Muscle layer of duodenum (tissue), 2 donors: ENCODE results near the gene BRSK2.

Experiments
- H3K27ac ChIP-seq: one replicate; pipeline ENCODE4 v1.7.0; 2013; ENCODE audit warnings: mild to moderate bottlenecking, low read length
- H3K27me3 ChIP-seq: one replicate; pipeline ENCODE4 v1.7.0; 2013; ENCODE audit warnings: low read depth, mild to moderate bottlenecking, control low read depth, low read length
- H3K36me3 ChIP-seq, 2 donors: one replicate each; pipeline ENCODE4 v1.7.0; 2013; ENCODE audit warnings: low read length in 2 of 2, control low read depth in 1 of 2, mild to moderate bottlenecking in 1 of 2; ENCODE audit not compliant: insufficient read depth in 2 of 2, control insufficient read depth in 1 of 2
- H3K4me1 ChIP-seq, 2 donors: one replicate each; pipeline ENCODE4 v1.7.0; 2013; ENCODE audit warnings: low read length in 2 of 2, mild to moderate bottlenecking in 2 of 2, control low read depth in 1 of 2, moderate library complexity in 1 of 2; ENCODE audit not compliant: insufficient read depth in 2 of 2, control insufficient read depth in 1 of 2
- H3K4me3 ChIP-seq, 2 donors: one replicate each; pipeline ENCODE4 v1.7.0; 2013; ENCODE audit warnings: low read length in 2 of 2, low read depth in 1 of 2, mild to moderate bottlenecking in 1 of 2
- H3K9me3 ChIP-seq, 2 donors: one replicate each; pipeline ENCODE4 v1.7.0; 2013; ENCODE audit warnings: low read length in 2 of 2, control low read depth in 1 of 2, mild to moderate bottlenecking in 1 of 2; ENCODE audit not compliant: control insufficient read depth in 1 of 2
- donor health status: healthy.

BRSK2 gene

DNA sequence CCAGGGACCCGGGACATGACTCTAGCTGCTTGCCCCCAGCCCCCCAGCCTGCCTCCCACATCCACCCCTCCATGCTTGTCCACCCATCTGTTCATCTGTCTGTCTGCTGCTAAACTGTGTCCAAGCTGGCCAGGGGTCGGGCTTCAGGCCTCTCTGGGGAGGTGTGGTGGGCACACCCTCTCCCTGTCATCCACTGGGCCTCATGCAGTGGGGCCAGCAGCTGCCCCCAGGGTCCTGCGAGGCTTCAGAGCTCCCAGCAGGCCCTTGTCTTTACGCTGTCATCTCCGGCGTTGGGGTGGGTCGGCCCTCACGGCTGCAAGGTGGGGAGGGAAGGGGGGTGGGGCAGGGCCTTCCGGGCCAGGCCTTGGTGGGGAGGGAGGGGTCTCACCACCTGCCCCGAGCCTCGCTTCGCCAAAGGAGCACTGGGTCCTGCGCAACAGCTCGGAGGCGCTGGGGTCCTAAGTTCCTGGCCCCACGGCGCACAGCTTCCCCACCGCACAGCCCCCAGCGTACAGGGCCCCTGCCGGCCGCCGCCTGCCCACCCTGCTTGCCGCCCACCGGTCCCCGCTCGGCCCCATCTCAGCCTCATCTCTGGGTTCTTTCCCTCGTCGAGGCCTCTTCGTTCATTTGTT is 70.1 kb downstream of the BRSK2 start:
- H3K27me3 ChIP-seq = no peaks in the 10 kb centered on the region
- no peaks in the 10 kb centered on the region for H3K9me3 ChIP-seq
- peak overlapping the region; percentile 45 for H3K27ac ChIP-seq
- peaks cover 0 to 23% of the 10 kb centered on the region in 2 donors for H3K4me1 ChIP-seq
- peak overlapping the region in 1 of 2 donors; percentile 12 for H3K4me3 ChIP-seq
- H3K36me3 ChIP-seq = peaks cover 0 to 10% of the 10 kb centered on the region in 2 donors

DNA sequence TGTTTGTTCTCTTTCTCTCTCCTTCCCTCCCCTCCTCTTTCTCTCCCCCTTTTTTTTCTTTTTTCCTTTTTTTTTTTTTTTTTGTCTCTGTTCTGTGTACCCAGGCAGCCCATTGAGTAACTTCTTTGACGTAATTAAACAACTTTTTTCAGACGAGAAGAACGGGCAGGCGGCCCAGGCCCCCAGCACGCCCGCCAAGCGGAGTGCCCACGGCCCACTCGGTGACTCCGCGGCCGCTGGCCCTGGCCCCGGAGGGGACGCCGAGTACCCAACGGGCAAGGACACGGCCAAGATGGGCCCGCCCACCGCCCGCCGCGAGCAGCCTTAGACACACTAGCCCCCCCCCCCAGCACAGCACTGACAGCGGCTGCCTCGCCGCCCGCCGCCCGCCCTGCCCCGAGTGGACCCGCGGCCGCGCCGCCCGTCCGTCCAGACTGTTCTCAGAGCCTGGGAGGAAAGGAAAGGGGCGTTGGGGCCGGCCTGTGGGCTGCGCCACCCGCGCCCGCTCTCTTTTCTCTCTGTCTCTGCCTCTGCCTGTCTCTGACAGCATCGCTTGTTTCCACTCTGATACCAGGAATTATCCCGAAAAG is 70.8 kb downstream of the BRSK2 start:
- peak overlapping the region in 1 of 2 donors; percentile 42 for H3K4me3 ChIP-seq
- no peaks in the 10 kb centered on the region for H3K9me3 ChIP-seq
- H3K36me3 ChIP-seq = peaks cover 0 to 14% of the 10 kb centered on the region in 2 donors

DNA sequence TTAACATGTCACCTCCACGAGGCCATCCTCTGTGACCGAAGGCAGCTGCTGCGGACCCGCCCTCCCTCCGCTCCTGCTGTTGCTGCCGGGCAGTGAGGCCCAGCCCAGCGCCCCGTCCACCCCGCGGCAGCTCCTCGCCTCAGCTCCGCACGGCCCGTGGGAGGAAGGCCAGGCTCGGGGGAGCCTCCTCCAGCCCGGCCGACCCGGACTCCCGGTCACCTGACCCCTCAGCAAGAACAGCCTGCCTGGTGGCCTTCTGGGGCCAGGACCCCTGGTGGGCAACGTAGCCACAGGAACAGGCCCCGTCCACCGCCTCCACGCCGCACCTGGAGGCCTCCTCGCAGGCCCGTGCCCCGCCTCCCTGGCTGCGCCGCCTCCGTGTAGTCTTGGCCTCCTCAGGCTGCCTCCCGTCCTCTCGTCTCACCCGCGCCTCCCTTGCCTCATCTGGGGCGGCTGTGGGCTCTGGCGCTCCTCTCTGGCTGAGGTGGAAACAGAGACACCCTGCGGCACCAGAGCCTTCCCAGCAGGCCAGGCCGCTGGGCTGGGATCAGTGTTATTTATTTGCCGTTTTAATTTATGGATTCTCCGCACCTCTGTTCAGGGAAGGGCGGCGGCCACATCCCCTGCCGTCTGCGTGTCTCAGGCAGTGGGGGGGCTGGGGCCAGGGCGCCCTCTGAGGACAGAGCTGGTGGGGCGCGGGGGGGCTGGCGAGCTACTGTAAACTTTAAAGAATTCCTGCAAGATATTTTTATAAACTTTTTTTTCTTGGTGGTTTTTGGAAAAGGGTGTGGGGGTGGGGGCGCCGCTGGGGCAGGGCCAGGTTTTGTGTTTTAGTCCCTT is 71.5 kb downstream of the BRSK2 start:
- no peak overlapping the region for H3K27ac ChIP-seq
- H3K27me3 ChIP-seq = no peaks in the 10 kb centered on the region
- no peaks in the 10 kb centered on the region for H3K9me3 ChIP-seq
- H3K4me3 ChIP-seq = peak overlapping the region in 1 of 2 donors; percentile 42
- peaks cover 0 to 23% of the 10 kb centered on the region in 2 donors for H3K4me1 ChIP-seq
- peaks cover 0 to 15% of the 10 kb centered on the region in 2 donors for H3K36me3 ChIP-seq

More for the DNA sequence above, 70.8 kb downstream of the BRSK2 start:
- no peak overlapping the region for H3K27ac ChIP-seq
- no peaks in the 10 kb centered on the region for H3K27me3 ChIP-seq
- peaks cover 0 to 23% of the 10 kb centered on the region in 2 donors for H3K4me1 ChIP-seq

DNA sequence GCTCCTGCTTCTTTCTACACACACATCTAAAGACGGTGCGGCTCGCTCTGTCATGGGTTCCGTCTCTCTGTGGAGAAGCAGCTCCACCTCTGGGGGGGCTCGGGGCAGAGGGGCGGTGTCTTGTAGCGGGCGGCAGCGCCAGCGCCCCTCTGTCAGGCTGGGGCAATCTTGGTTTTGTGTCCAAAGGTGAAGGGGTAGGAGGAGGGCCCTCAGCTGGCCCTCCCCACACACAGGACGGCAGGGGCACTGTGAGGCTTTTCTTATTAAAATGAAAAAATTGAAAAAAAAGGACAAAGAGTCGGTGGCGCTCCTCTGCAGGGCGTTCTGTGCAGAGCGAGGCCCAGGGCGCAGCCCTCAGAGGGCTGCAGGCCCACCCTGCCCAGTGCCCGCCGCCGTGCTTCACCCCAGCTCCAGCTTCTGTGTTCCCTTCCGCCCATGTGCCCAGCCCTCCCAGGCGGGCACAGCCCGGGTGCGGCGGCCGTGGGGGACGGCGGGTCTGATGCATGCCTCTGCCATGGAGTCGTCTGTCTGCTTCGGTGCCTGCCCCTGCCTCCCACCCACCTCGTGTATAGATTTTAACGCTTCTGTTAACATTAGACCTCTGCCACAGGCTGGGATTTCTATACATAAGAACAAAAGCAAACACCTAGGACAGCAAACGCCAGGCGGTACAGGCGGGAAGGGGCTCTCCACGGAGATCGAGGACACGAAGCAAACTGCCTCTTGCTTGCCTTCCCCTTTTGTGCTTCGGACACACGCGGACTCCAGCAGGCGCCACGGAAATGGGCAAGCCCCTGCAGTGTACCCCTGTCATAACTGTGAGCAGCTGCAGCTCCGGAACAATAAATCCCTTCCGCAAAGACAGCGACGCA is 72.3 kb downstream of the BRSK2 start:
- H3K4me3 ChIP-seq = no peak overlapping the region
- no peaks in the 10 kb centered on the region for H3K27me3 ChIP-seq
- H3K9me3 ChIP-seq = no peaks in the 10 kb centered on the region
- no peak overlapping the region for H3K27ac ChIP-seq
- peaks cover 0 to 23% of the 10 kb centered on the region in 2 donors for H3K4me1 ChIP-seq
- peaks cover 0 to 15% of the 10 kb centered on the region in 2 donors for H3K36me3 ChIP-seq

DNA sequence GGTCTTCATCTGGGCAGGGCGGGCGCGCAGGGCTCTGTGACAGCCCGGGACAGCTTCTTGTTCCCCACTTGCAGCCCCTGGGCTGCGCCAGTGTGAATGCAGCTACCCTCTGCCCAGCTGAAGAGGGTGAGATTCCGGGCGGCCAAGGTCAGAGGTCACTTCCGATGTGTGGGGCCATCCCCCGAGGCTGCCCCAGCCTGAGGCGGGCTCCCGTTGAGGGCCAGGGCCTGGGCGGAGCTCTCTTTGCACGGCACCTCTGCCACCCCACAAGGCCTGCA is 72.9 kb downstream of the BRSK2 start:
- peaks cover 0 to 23% of the 10 kb centered on the region in 2 donors for H3K4me1 ChIP-seq
- H3K27ac ChIP-seq = no peak overlapping the region

DNA sequence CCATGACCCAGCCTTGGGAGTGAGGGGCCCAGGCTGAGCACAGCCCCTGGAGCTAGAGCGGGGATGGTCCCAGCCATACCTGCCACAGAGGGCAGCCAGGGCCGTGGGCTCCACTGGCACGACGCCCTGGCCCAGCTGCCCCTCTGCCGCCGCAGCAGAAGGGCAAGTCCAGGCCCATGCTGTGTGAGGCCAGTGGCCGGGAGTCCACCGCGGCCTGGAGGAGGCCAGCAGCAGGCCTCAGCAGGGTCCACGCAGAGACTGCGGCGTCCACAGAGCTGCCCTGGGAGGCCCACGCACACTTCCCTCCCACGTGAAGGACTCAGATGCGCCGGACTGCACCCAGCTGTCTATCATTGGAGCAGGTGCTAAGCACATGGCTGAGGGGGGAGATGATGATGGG is 73.3 kb downstream of the BRSK2 start:
- Histone ChIP-seq H3K4me3 (no peak overlapping the region), H3K4me1 (peaks cover 0 to 19% of the 10 kb centered on the region in 2 donors), H3K36me3 (peaks cover 0 to 15% of the 10 kb centered on the region in 2 donors), H3K27ac (no peak overlapping the region), H3K9me3 (no peaks in the 10 kb centered on the region), H3K27me3 (no peaks in the 10 kb centered on the region)

More for the DNA sequence above, 72.9 kb downstream of the BRSK2 start:
- H3K36me3 ChIP-seq = peaks cover 0 to 15% of the 10 kb centered on the region in 2 donors
- no peak overlapping the region for H3K4me3 ChIP-seq
- no peaks in the 10 kb centered on the region for H3K27me3 ChIP-seq
- no peaks in the 10 kb centered on the region for H3K9me3 ChIP-seq

DNA sequence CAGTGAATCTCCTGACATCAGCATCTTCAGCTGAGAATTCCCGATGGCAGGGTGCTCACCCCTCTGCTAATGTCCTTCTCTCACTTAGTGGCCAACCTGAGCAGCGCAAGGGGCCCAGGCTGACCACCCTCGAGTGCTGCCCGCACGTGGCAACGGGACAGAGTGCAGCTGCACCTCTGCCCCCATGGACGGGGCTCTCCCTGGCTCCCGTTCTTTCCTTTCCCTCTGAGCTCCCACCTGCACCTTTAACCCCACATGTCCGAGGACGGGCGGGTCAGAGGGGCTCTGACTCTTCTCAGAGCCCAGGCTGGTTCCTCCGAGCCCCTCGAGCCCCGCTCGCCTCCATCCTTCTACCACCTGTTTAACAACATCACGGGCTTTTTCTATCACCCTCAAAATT is 77.0 kb downstream of the BRSK2 start:
- Histone ChIP-seq H3K9me3 (no peaks in the 10 kb centered on the region), H3K27me3 (no peaks in the 10 kb centered on the region), H3K27ac (no peak overlapping the region), H3K36me3 (peaks cover 6 to 45% of the 10 kb centered on the region in 2 donors), H3K4me1 (no peaks in the 10 kb centered on the region), H3K4me3 (no peak overlapping the region)

DNA sequence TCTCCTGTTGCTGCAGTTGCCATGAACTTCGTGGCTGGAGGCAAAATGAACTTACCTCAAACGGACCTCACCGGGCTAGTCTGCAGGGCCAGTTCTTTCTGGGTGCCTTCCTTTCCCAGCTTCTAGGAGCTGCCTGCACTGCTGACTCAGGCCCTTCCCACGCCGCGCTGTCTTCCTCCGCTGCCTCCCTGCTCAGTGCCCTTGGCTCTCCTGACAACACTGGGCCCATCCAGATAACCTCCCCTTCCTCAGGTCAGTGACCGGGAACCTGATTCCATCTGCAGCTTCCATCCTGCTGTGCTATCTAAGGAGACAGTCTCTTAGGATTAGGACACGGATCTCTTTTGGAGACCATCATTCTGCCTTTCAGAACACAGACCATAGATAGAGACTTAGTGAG is 77.5 kb downstream of the BRSK2 start:
- no peaks in the 10 kb centered on the region for H3K27me3 ChIP-seq

DNA sequence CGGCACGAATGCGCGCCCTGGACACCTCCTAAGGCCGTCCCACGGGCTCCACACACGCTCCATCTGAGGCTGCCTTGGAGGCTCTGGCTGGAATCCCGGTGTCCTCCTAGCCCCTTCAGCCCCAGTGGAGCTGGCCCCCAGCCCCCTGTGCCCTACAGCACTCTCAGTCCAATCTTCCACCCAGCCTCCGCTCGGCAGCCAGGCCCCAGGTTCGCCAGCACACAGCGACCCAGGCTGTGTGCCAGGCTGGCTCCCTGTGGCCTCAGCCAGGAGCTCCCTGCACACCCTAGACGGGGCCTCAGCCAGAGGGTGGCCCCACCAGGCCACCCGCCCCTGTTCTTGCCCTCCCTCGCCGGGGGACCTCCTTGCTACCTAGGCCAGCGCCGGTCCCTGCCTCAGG is 78.3 kb downstream of the BRSK2 start:
- Histone ChIP-seq H3K4me1 (no peaks in the 10 kb centered on the region), H3K4me3 (no peak overlapping the region), H3K9me3 (no peaks in the 10 kb centered on the region), H3K27ac (no peak overlapping the region), H3K27me3 (no peaks in the 10 kb centered on the region), H3K36me3 (peaks cover 6 to 51% of the 10 kb centered on the region in 2 donors)

More for the DNA sequence above, 77.5 kb downstream of the BRSK2 start:
- H3K36me3 ChIP-seq = peaks cover 6 to 45% of the 10 kb centered on the region in 2 donors
- no peak overlapping the region for H3K27ac ChIP-seq
- H3K9me3 ChIP-seq = no peaks in the 10 kb centered on the region
- no peak overlapping the region for H3K4me3 ChIP-seq
- H3K4me1 ChIP-seq = no peaks in the 10 kb centered on the region

DNA sequence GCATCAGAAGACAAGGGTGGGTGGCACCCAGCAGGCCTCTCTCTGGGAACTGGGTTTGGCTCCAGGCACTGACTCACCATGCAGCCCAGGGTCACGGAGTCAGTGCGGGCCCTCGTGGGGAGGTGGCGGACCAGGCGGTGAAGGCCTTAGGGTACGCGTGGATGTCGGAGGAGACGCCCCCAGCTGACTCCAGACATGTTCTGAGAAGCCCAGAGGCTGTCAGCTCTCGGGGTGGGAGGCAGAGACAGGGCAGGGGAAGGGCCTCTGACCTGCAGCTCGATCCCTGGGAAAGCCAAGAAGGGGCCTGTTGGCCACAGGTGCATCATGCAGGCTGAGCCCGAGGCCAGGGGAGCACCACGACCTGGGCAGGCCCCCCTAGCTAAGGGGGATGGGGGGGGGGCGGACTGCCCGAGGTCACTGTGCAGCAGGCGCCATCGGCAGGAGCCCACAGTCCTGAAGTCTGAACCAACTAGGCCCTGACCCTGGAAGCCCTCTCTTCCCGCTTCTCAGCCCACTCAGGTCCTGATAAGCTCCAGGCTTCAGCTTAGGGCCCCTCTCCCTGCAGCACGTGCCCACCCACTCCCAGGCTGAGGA is 78.8 kb downstream of the BRSK2 start:
- Histone ChIP-seq H3K4me3 (no peak overlapping the region), H3K4me1 (no peaks in the 10 kb centered on the region), H3K27ac (no peak overlapping the region), H3K36me3 (peaks cover 6 to 56% of the 10 kb centered on the region in 2 donors), H3K27me3 (no peaks in the 10 kb centered on the region), H3K9me3 (no peaks in the 10 kb centered on the region)
